Measurements from ENCODE around the gene GMPR. TPM values are rescaled to one million over a fixed set of nuclear protein-coding genes. Genes with fewer than 3 reads are reported as not detected.

The GMPR gene
- total RNA-seq, 1 experiment from 2014 or later = 24.0 TPM

- intact Hi-C loops (cut with micrococcal nuclease) = no loop called here
Measured at GRCh38 chr6:16196260-16196983, 42.0 kb upstream of the GMPR start.

More at GRCh38 chr6:16196260-16196983, 42.0 kb upstream of the GMPR start:
- TF ChIP-seq CTCF (IDR thresholded peaks at IDR 0.05 in 2 of 3, conservative IDR thresholded peaks at IDR 0.05 in 1 of 3; ENCODE audit: borderline replicate concordance in 1 of 3, insufficient read depth in 1 of 3, low read depth in 2 of 3, low read length in 2 of 3) (no peak), EGR1 (IDR thresholded peaks at IDR 0.05; ENCODE audit: low read depth) (no peak), ELF1 (IDR thresholded peaks at IDR 0.05; ENCODE audit: borderline replicate concordance, low read depth) (no peak), CBX3 (IDR thresholded peaks at IDR 0.05; ENCODE audit: low read depth) (no peak), JUND (IDR thresholded peaks at IDR 0.05) (no peak), REST (IDR thresholded peaks at IDR 0.05; ENCODE audit: low read depth) (no peak), CEBPB (IDR thresholded peaks at IDR 0.05; ENCODE audit: low read depth) (no peak), FOSL1 (IDR thresholded peaks at IDR 0.05; ENCODE audit: low read depth) (no peak), ATF3 (IDR thresholded peaks at IDR 0.05) (no peak), TCF7L2 (IDR thresholded peaks at IDR 0.05; ENCODE audit: borderline replicate concordance, extremely low read depth, insufficient read depth, insufficient read length) (no peak), ZFX (IDR thresholded peaks at IDR 0.05) (no peak), SP1 (IDR thresholded peaks at IDR 0.05; ENCODE audit: low read depth) (no peak)
- no peak for DNase-seq (ENCODE audit: low read depth, low spot score)
- no peak overlapping the region for H3K4me3 ChIP-seq (replicated peaks in 1 of 2; ENCODE audit: low read depth in 1 of 2, low read length in 2 of 2)
- H3K36me3 ChIP-seq (ENCODE audit: control insufficient read depth in 1 of 2, insufficient read depth in 2 of 2, low read length in 2 of 2) = no peaks in the 10 kb centered on the region
- H3K9me2 ChIP-seq (ENCODE audit: insufficient read depth) = no peaks in the 10 kb centered on the region
- ATAC-seq = no peak
- no peak overlapping the region for H3K27ac ChIP-seq (ENCODE audit: low read depth, low read length)
- no peaks in the 10 kb centered on the region for H3K9me3 ChIP-seq (ENCODE audit: control insufficient read depth in 1 of 2, insufficient read depth in 1 of 2, low read depth in 1 of 2, low read length in 2 of 2)
- H3K4me2 ChIP-seq (ENCODE audit: low read length) = no peak overlapping the region
- ChIA-PET POLR2A (interaction anchor here (0.6 to 1.2 kb wide), 2 partner anchors 16 to 21 kb away, joined by 3 to 4 read pairs; no protein-coding TSS in a partner anchor), CTCF (interaction anchor here (2.1 kb wide), 1 partner anchor 13 kb away, joined by 5 read pairs; no protein-coding TSS in a partner anchor), RAD21 (ENCODE audit: low non-redundant PET in 1 of 2, low total read pairs in 2 of 2, uncharacterized antibody in 2 of 2, unreplicated experiment in 2 of 2) (no interaction called here)
- H2AFZ ChIP-seq (ENCODE audit: low read depth, low read length, poor library complexity, severe bottlenecking) = no peak overlapping the region
- no peaks in the 10 kb centered on the region for H3K79me2 ChIP-seq (ENCODE audit: insufficient read depth, low read length)
- H4K20me1 ChIP-seq (ENCODE audit: insufficient read depth) = no peaks in the 10 kb centered on the region
- BruUV-seq (replicated peaks) = no TSS peak
- H3K9ac ChIP-seq (ENCODE audit: low read length) = no peak overlapping the region
- no peaks in the 10 kb centered on the region for H3K27me3 ChIP-seq (ENCODE audit: insufficient read depth, low read length)
- no peaks in the 10 kb centered on the region for H3K4me1 ChIP-seq (ENCODE audit: control insufficient read depth in 1 of 2, insufficient read depth in 2 of 2, low read length in 2 of 2)
